GM10266 (cell line): Measurements from ENCODE around the gene DUSP8.
A peak's percentile ranks its signal among the peaks of the same experiment; 100 is the strongest.

Source experiments
- DNase-seq: peaks from one replicate; pipeline ENCODE4 v3.0.0; 2012; ENCODE audit errors: extremely low spot score
- TF ChIP-seq, protein P1 (sequence below): IDR thresholded peaks from 2 replicates; pipeline ENCODE4 v1.5.1; 2012; ENCODE audit warnings: mild to moderate bottlenecking, low read depth; ENCODE audit not compliant: control insufficient read depth, insufficient read depth; ENCODE audit errors: missing control alignments

DUSP8 gene

DNA sequence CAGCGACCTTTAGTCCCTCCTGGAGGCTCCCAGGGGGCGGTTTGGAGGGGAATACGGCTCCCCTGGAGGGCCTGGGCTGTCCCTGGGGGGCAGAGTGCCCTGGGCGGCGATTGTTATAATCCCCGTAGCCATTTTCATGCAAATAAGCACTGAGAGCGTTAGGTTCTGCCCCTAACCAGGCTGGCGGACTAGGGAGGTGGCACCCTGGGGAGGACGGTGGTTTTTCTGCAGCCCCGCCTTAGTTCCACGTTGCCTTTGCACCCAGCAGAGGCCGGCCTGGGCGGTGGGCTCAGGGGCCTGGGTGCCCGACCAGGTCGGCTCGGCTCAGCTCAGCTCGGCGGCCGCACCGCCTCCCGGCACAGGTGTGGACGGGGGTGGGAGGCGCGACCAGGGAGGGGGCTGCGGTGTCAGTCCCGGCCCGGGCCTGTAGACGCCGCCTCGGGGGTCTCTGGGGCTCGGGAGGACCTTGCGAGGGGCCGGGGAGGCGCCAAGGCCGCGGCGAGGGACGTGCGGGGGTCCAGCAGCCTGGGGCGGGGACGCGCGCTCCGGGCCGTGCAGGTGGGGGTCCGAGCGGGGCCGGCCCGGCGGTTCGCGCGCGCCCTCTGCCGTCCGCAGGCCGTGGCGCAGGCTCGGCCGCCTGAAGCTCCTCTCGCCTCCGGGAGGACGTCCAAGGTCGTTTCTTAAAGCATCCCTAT, 2.3 kb upstream of the DUSP8 start:
- TF ChIP-seq, protein P1, sequence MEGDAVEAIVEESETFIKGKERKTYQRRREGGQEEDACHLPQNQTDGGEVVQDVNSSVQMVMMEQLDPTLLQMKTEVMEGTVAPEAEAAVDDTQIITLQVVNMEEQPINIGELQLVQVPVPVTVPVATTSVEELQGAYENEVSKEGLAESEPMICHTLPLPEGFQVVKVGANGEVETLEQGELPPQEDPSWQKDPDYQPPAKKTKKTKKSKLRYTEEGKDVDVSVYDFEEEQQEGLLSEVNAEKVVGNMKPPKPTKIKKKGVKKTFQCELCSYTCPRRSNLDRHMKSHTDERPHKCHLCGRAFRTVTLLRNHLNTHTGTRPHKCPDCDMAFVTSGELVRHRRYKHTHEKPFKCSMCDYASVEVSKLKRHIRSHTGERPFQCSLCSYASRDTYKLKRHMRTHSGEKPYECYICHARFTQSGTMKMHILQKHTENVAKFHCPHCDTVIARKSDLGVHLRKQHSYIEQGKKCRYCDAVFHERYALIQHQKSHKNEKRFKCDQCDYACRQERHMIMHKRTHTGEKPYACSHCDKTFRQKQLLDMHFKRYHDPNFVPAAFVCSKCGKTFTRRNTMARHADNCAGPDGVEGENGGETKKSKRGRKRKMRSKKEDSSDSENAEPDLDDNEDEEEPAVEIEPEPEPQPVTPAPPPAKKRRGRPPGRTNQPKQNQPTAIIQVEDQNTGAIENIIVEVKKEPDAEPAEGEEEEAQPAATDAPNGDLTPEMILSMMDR, result peak; percentile 96
- DNase-seq, result peak; percentile 86

DNA sequence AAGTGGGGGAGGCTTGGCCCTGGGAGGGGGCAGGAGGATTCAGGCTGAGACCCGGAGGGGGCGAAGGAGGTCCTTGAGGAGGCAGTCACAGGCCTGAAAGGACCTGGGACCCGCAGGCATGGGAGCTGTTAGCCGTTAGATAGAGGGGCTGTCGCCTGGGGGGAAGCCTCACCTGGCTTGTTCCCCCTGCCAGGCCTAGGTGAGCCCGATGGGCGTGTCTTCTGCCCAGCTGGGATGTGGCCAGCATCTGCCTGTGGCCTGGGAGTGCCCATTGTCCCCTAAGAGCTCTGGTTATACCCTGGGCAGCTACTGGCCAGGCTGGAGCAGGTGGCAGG, 1.8 kb upstream of the DUSP8 start:
- DNase-seq, result no peak

DNA sequence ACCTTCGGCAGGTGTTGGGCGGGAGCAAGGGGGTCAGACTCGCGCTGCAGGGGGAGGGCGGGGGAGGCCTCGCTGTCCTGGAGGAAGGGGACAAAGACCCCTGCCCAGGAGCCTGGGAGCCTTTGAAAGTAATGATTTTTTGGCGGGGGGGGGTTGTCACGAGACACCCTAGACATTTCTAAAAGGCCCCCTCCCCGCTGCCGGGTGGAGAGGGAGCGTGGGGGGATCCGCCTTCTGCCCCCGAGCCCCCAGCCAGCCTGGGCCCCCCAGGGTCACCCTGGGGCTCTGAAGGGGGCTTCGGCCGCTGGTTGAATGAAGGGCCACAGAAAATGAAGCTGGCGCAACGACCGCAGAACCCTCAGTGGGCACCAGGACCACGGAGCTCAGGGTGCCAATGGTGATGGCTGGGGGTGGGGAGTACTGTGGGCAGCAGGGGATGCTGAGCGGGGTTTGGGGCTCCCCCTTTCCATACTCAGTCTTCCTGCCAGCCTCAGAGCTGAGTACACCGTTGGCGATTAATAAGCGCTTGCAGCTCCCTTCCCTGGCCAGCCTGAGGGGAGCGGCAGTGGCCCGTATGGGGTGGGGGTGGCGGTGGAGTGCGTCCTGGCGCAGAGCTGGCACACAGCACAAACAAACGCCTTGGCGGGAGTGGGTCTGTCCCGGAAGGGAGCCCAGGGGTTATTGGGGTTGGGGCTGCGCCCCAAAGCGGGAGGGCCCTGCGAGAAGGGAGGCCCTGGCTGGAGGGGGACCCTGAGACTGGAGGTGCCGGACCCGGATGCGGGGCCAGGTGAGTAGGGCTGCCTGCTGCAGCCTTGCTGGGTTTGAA, 1.2 kb upstream of the DUSP8 start:
- DNase-seq, result no peak
- TF ChIP-seq, protein P1, result no peak

More for the DNA sequence above, 1.8 kb upstream of the DUSP8 start:
- TF ChIP-seq, protein P1, result no peak

DNA sequence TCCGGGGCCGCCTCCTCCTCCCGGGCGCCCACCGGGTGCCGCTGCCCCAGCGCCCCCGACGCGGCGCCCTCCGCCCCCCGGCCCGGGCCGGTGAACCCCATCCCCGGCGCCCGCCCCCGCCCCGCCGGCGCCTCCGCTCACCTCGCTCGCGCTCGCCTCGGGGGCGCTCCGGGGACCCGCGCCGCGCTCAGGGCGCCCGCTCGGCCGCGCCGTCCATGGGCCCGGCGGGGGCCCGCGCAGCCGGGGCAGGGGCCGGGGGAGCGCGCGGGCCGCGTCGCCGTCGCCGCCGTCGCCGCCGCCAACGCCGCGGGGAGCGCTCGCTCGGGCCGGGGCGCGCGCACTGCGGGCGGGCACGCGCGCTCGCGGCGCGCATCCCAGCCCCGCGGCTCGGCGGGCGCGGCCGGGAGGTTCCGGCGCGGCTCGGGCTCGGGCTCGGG, 293 bp downstream of the DUSP8 start:
- TF ChIP-seq, protein P1, result no peak
- no peak for DNase-seq

DNA sequence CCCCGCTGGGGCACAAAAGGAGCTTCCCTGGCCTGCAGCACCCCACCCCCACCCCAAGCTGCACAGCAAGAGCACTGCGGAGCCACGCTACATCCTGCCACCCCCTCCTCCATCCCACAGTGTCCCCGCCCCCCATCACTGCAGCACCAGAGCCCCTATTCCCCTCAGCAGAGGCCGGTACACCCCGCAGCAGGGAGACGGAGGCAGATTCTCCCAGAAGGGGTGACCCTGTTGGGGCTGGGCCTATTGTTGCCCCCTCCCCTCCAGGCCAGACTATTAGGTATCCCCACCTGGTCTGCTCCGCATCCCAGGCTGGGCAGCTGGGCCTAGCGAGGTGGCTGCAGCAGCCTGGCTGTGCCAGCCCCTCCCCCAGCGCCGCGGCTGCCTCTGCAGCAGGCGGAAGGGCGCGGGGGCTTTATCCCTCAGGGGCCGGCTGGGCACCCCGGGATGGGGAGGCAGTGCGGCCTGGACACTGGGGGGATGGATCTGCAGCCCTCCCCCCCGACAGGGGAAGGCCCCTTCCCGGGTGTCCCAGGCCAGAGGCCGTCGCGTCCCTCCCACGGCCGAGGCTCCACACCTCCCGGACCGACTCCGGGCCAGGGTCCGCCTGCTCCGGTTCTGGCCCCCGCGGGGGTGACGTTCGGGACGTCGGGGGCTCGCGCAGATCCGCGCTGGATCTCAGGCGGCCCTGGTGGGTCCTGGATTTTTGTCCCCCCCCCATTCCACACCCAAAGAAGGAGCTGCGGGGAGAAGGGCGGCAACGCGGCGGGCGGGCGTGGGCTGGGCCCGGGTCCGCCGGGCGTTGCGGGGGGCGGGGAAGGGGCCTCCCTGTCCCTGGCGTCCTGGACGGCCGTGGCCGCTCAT, 943 bp downstream of the DUSP8 start:
- TF ChIP-seq, protein P1, result no peak
- no peak for DNase-seq

DNA sequence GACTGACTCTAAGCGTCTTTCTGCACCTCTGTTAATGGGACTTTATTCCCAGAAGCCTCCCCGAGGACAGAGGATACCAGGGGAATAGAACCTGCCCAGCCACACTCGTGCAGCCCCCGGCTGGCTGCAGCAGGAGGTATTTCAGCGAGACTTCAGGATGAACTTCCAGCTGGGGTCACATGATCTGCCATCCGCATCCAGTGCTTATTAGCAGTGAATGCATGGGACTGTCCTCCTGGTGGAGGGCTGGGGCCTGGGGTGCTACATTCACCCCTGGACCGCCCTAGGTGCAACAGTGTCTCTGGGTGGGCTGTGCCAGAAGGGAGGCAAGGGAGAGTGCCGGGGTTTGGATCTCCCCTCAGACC, 1.6 kb downstream of the DUSP8 start:
- no peak for DNase-seq
- TF ChIP-seq, protein P1, result no peak

DNA sequence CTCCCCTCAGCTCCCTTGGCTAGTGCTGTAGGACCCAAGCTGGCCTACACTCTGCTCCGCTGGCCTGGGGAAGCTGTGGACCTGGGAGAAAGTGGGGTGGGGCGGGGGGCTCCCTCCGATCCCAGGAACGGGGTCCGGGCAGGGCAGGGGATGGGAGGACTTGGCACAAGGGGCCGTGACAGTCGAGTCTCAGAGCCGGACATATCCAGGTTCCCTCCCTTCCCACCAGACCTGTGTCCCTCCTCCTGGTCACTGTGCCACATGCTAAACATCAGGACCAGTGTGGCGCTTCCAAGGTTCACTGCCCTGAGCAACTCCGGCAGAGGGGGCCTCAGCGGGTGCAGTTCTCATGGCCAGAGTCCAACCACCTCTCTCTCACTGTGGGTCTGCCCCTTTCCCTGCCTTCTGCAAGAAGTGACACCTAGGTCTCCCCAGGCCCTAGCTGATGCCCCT, 2.0 kb downstream of the DUSP8 start:
- TF ChIP-seq, protein P1, result no peak

More for the DNA sequence above, 2.0 kb downstream of the DUSP8 start:
- no peak for DNase-seq
